HepG2 (cell line): ENCODE data around the gene ARFIP1.

Experiments
- ARID2 ChIP-seq: sonication (generic); formaldehyde crosslinking; IDR thresholded peaks from 2 replicates; pipeline ENCODE4 v1.8.1; 2022; ENCODE audit warnings: mild to moderate bottlenecking, missing genetic modification reagents, borderline replicate concordance
- CC2D1A ChIP-seq: sonication (generic); formaldehyde crosslinking; IDR thresholded peaks from 2 replicates; pipeline ENCODE4 v1.8.1; 2023; ENCODE audit warnings: mild to moderate bottlenecking, missing genetic modification reagents
- POLR2A ChIP-seq, 2 experiments: IDR thresholded peaks; 2 replicates each; pipeline ENCODE4 v1.6.1; 2011; ENCODE audit warnings: low read depth in 2 of 2, low read length in 2 of 2, mild to moderate bottlenecking in 1 of 2, moderate library complexity in 1 of 2; ENCODE audit not compliant: insufficient read depth in 1 of 2
- TAF1 ChIP-seq: sonication (generic); formaldehyde crosslinking; IDR thresholded peaks from 2 replicates; pipeline ENCODE4 v1.4.0; 2020; ENCODE audit warnings: missing genetic modification reagents
- YY1 ChIP-seq: IDR thresholded peaks from 2 replicates; pipeline ENCODE4 v1.6.1; 2011; ENCODE audit warnings: low read length, low read depth, moderate library complexity, mild to moderate bottlenecking; ENCODE audit not compliant: insufficient read depth, insufficient replicate concordance
- ZBTB1 ChIP-seq: sonication (generic); formaldehyde crosslinking; IDR thresholded peaks from 2 replicates; pipeline ENCODE4 v1.4.0; 2020; ENCODE audit warnings: missing genetic modification reagents, borderline replicate concordance
- ZNF549 ChIP-seq: sonication (generic); formaldehyde crosslinking; IDR thresholded peaks from 2 replicates; pipeline ENCODE4 v1.5.0; 2020; ENCODE audit warnings: missing genetic modification reagents
- ZNF7 ChIP-seq: IDR thresholded peaks from 2 replicates; pipeline ENCODE4 v1.6.1; 2016; ENCODE audit warnings: missing biosample characterization, missing genetic modification reagents
- TF ChIP-seq, protein P1 (sequence below): fragments of 450-650 bp; IDR thresholded peaks from 2 replicates; pipeline ENCODE4 v1.6.1; 2017; ENCODE audit warnings: mild to moderate bottlenecking
- TF ChIP-seq, protein P2 (sequence below): sonication (generic); formaldehyde crosslinking; IDR thresholded peaks from 2 replicates; pipeline ENCODE4 v1.5.0; 2020; ENCODE audit warnings: mild to moderate bottlenecking, missing genetic modification reagents
- TF ChIP-seq, protein P3 (sequence below), 2 experiments: IDR thresholded peaks; 2 replicates each; pipeline ENCODE4 v1.6.1; 2011 to 2012; ENCODE audit warnings: low read length in 2 of 2, borderline replicate concordance in 1 of 2, low read depth in 1 of 2, mild to moderate bottlenecking in 1 of 2, moderate library complexity in 1 of 2
- TF ChIP-seq, protein P4 (sequence below): sonication (generic); IDR thresholded peaks from 2 replicates; pipeline ENCODE4 v1.6.1; 2016; ENCODE audit warnings: low read depth, borderline replicate concordance

DNA sequence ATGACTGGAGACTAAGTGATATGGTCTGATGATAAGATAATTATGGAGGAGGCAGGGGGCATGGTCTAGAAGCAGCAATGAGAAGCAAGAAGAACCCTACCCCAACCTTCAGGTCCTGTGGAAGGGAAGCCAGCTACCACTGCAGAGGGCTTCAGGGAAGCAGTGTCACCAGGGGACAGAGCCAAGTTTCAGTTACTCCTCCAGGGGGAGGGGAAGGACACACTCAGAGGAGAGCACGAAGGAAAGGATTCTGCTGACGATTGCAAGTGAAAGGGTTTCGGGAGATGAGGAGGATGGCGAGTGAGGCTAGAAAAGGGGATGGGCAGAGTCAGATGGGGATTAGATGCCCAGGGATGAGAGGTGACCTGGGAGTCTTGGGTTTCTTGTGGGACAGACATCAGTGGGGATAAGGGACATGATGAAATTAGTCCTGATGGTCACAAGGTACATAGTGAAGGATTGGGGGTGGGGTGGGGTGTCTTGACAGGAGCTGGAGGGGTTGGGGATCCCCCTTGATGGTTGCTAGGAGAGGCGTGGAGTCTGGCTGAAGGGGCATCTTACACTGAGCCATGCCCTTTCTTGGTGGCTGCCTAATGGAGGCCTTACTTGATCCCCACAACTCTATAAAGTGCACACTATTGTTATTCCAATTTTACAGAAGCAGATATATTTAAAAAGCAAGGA lies 45.6 kb upstream of the ARFIP1 start:
- TF ChIP-seq ZNF7 (CRISPR knock-in tag) (no peak), POLR2A (IDR thresholded peaks at IDR 0.05; ENCODE audit: insufficient read depth in 1 of 2, low read depth in 2 of 2, low read length in 2 of 2) (no peak), YY1 (no peak), ZNF549 (CRISPR knock-in tag) (no peak), TAF1 (CRISPR knock-in tag) (no peak), ARID2 (no peak), ZBTB1 (CRISPR knock-in tag) (no peak), CC2D1A (CRISPR knock-in tag) (no peak)
- TF ChIP-seq, protein P1, sequence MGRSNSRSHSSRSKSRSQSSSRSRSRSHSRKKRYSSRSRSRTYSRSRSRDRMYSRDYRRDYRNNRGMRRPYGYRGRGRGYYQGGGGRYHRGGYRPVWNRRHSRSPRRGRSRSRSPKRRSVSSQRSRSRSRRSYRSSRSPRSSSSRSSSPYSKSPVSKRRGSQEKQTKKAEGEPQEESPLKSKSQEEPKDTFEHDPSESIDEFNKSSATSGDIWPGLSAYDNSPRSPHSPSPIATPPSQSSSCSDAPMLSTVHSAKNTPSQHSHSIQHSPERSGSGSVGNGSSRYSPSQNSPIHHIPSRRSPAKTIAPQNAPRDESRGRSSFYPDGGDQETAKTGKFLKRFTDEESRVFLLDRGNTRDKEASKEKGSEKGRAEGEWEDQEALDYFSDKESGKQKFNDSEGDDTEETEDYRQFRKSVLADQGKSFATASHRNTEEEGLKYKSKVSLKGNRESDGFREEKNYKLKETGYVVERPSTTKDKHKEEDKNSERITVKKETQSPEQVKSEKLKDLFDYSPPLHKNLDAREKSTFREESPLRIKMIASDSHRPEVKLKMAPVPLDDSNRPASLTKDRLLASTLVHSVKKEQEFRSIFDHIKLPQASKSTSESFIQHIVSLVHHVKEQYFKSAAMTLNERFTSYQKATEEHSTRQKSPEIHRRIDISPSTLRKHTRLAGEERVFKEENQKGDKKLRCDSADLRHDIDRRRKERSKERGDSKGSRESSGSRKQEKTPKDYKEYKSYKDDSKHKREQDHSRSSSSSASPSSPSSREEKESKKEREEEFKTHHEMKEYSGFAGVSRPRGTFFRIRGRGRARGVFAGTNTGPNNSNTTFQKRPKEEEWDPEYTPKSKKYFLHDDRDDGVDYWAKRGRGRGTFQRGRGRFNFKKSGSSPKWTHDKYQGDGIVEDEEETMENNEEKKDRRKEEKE: no peak
- TF ChIP-seq, protein P2, sequence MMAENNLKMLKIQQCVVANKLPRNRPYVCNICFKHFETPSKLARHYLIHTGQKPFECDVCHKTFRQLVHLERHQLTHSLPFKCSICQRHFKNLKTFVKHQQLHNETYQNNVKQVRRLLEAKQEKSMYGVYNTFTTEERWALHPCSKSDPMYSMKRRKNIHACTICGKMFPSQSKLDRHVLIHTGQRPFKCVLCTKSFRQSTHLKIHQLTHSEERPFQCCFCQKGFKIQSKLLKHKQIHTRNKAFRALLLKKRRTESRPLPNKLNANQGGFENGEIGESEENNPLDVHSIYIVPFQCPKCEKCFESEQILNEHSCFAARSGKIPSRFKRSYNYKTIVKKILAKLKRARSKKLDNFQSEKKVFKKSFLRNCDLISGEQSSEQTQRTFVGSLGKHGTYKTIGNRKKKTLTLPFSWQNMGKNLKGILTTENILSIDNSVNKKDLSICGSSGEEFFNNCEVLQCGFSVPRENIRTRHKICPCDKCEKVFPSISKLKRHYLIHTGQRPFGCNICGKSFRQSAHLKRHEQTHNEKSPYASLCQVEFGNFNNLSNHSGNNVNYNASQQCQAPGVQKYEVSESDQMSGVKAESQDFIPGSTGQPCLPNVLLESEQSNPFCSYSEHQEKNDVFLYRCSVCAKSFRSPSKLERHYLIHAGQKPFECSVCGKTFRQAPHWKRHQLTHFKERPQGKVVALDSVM (CRISPR knock-in tag): no peak
- TF ChIP-seq, protein P3, sequence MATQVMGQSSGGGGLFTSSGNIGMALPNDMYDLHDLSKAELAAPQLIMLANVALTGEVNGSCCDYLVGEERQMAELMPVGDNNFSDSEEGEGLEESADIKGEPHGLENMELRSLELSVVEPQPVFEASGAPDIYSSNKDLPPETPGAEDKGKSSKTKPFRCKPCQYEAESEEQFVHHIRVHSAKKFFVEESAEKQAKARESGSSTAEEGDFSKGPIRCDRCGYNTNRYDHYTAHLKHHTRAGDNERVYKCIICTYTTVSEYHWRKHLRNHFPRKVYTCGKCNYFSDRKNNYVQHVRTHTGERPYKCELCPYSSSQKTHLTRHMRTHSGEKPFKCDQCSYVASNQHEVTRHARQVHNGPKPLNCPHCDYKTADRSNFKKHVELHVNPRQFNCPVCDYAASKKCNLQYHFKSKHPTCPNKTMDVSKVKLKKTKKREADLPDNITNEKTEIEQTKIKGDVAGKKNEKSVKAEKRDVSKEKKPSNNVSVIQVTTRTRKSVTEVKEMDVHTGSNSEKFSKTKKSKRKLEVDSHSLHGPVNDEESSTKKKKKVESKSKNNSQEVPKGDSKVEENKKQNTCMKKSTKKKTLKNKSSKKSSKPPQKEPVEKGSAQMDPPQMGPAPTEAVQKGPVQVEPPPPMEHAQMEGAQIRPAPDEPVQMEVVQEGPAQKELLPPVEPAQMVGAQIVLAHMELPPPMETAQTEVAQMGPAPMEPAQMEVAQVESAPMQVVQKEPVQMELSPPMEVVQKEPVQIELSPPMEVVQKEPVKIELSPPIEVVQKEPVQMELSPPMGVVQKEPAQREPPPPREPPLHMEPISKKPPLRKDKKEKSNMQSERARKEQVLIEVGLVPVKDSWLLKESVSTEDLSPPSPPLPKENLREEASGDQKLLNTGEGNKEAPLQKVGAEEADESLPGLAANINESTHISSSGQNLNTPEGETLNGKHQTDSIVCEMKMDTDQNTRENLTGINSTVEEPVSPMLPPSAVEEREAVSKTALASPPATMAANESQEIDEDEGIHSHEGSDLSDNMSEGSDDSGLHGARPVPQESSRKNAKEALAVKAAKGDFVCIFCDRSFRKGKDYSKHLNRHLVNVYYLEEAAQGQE (IDR thresholded peaks at IDR 0.05; ENCODE audit: borderline replicate concordance in 1 of 2, low read depth in 1 of 2, low read length in 2 of 2): no peak
- TF ChIP-seq, protein P4, sequence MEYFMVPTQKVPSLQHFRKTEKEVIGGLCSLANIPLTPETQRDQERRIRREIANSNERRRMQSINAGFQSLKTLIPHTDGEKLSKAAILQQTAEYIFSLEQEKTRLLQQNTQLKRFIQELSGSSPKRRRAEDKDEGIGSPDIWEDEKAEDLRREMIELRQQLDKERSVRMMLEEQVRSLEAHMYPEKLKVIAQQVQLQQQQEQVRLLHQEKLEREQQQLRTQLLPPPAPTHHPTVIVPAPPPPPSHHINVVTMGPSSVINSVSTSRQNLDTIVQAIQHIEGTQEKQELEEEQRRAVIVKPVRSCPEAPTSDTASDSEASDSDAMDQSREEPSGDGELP: no peak
